GM21526 (cell line): ENCODE data around the gene RIPOR1.

Source experiments
- ATAC-seq: cut with Tn5 transposase; IDR thresholded peaks from one replicate; pipeline ENCODE4 v1.9.1; 2021; ENCODE audit warnings: moderate library complexity; ENCODE audit not compliant: unreplicated experiment, low FRiP score

RIPOR1 gene

GRCh38 chr16:67537636-67538591 lies 9.3 kb downstream of the RIPOR1 start:
- ATAC-seq, result no peak

- ATAC-seq, result no peak
Observed at GRCh38 chr16:67538666-67539101, 10.1 kb downstream of the RIPOR1 start.

GRCh38 chr16:67539271-67539670 lies 10.6 kb downstream of the RIPOR1 start:
- no peak for ATAC-seq

- ATAC-seq, result no peak
Observed at GRCh38 chr16:67539691-67540635, 11.3 kb downstream of the RIPOR1 start.

DNA sequence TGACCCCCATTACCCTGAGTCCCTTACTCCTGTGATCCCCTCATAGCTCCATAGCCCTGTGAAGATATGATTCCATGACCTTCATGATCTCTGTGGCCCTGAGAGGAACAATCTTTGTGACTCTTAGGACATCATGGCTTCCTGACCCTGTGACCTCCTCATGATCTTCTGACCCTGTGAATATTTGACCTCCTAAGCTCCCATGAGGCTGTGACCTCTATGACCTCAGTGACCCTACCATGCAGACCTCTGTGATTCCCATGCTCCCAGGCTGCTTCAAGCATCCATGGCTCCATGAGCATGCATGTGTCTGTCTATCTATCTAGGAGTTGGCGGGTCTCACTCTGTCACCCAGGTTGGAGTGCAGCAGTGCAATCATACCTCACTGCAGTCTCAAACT lies 12.1 kb downstream of the RIPOR1 start:
- no peak for ATAC-seq

GRCh38 chr16:67541391-67542263 lies 13.0 kb downstream of the RIPOR1 start:
- ATAC-seq, result no peak

GRCh38 chr16:67542464-67542863 lies 13.8 kb downstream of the RIPOR1 start:
- no peak for ATAC-seq

DNA sequence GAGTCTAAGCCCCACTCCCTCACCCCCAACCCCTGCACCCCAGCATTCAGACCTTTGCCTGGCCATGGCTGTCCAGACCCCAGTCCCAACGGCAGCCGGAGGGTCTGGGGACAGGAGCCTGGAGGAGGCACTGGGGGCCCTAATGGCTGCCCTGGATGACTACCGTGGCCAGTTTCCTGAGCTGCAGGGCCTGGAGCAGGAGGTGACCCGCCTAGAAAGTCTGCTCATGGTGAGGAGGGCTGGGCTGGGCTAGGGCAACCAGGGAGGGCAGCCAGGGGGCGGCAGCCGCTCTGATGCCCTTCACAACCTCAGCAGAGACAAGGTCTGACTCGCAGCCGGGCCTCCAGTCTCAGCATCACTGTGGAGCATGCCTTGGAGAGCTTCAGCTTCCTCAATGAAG lies 14.4 kb downstream of the RIPOR1 start:
- ATAC-seq, result no peak

DNA sequence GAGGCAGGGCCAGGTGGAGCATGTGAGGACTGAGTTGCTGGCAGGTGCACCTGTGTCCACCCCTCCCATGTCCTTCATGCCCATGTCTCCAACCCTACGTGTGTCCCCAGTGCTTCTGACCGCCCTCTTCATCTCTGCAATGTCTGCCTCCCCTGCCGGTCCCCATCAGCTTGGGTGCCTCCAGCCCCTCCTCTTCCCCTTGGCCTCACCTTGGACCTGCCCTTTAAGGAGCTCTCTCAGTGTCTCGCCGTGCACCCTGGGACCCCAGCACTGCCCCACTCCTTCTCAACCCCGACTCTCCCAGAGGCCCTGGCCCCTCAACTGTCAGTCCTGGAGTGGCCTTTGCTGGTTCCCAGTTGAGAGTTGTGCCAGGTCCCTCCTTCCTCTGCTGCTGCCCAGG lies 15.0 kb downstream of the RIPOR1 start:
- ATAC-seq, result no peak

- no peak for ATAC-seq
Observed at GRCh38 chr16:67544329-67544841, 15.8 kb downstream of the RIPOR1 start.

DNA sequence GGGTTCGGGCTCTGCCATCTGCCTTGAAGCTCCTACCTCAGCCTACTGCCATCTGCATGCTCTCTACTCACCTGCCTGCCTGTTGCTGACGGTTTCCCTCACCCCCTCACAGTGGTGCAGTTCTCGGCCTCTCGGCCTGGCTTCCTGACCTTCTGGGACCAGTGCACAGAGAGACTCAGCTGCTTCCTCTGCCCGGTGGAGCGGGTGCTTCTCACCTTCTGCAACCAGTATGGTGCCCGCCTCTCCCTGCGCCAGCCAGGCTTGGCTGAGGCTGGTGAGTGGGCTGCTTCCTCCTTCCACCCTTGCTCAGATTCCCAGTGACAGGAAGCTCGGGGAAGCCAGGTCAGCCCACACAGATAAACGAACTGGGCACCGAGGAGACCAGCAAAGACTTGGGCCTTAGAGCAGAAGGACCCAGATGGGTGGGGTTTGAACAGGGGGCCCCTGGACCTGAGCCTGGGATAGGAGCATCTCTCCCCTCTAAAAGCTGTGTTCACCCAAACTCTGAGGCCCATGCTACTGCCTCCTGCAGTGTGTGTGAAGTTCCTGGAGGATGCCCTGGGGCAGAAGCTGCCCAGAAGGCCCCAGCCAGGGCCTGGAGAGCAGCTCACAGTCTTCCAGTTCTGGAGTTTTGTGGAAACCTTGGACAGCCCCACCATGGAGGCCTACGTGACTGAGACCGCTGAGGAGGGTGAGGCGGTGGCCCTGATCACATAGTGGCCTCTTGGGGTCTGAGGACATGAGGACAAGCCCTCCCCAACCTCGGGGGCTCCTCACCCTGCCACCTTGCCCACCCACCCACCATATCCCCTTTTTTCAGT lies 16.4 kb downstream of the RIPOR1 start:
- ATAC-seq, result no peak

- no peak for ATAC-seq
Observed at GRCh38 chr16:67545665-67546024, 17.0 kb downstream of the RIPOR1 start.

DNA sequence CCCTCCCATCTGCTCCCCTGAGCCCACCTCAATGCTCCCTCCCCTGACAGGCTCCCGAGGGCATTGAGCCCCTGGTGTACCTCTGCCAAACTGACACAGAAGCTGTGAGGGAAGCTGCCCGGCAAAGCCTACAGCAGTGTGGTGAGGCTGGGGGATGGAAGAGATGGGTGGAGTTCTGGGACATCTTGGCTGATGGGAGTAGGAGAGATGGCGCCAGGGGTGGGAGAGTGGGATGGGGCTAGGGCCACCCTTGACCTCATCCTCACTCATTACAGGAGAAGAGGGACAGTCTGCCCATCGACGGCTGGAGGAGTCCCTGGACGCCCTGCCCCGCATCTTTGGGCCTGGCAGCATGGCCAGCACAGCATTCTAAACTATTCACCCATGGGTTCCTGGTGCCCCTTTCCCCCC lies 17.5 kb downstream of the RIPOR1 start:
- no peak for ATAC-seq

- no peak for ATAC-seq
Observed at GRCh38 chr16:67546761-67547422, 18.3 kb downstream of the RIPOR1 start.

- no peak for ATAC-seq
Observed at GRCh38 chr16:67547423-67548264, 19.0 kb downstream of the RIPOR1 start.

DNA sequence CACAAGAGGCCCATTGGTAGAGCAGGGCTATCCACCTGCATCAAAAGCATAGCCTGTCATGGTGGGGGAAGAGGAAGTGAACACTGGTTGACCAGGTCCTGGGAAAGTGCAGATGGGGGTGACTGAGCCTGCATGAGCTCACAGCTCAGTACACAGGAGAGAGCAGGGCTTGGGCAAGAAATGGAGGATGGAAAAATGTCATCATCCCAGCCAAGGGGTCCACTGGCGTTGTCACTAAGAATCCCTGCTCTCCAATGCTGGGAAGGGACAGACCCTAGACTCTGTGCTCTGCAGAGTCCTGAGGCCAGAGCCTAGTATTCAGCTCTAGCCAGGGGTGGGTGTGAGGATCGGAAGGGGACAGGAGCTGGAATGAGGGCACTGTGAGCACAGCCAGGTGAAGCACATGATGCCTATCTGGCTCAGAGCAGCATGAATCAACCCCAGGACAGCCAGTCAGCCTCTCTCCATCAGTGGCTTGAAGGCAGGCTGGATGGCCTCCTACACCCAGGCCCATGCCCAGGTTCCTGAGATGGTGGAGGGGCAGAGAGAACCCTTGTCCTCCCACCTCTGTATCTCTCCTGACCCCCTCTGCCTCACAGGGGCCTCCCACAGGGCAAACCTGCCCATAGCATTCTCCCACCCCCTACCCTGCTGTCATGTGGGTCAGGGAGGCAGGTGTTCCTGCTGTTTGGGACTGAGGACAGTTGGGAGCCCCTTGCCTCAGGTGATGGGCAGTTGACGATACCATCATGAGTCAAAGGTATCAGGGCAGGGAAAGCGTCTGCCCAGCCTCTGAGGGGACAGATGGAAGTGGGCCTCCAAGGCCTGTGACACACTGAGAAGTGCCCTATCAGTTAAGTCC lies 19.9 kb downstream of the RIPOR1 start:
- ATAC-seq, result no peak

GRCh38 chr16:67549240-67549639 lies 20.6 kb downstream of the RIPOR1 start:
- ATAC-seq, result no peak
